Hematopoietic multipotent progenitor cell treated with erythropoietin and hydrocortisone succinate and interleukin-3 and kit ligand, for 4 days (in vitro differentiated cells): ENCODE measurements around the gene SFT2D1.
A peak's percentile ranks its signal among the peaks of the same experiment; 100 is the strongest.
"Not testable (repeated sequence)": the region's sequence is repeated elsewhere in the genome, so short reads cannot be mapped to it uniquely, and the experiment has no call there.

ENCODE experiments used
- DNase-seq: peaks from one replicate; pipeline ENCODE4 v3.0.0-alpha.2; 2015

Gene SFT2D1

GRCh38 chr6:166342349-166343149 lies at the start of gene SFT2D1:
SFT2D1 (minus strand) TSS chr6:166342545; CDS start chr6:166342481, 64 bp downstream.
- DNase-seq = peak; percentile 95

GRCh38 chr6:166389119-166389518 lies 46.8 kb upstream of the SFT2D1 start:
- peak; percentile 52 for DNase-seq

GRCh38 chr6:166388290-166389004 lies 46.1 kb upstream of the SFT2D1 start:
- no peak for DNase-seq

GRCh38 chr6:166387642-166388289 lies 45.4 kb upstream of the SFT2D1 start:
- DNase-seq = no peak

GRCh38 chr6:166387098-166387497 lies 44.8 kb upstream of the SFT2D1 start:
- not testable (repeated sequence) for DNase-seq

GRCh38 chr6:166386111-166386510 lies 43.8 kb upstream of the SFT2D1 start:
- no peak for DNase-seq

- not testable (repeated sequence) for DNase-seq
Observed at GRCh38 chr6:166383802-166384363, 41.5 kb upstream of the SFT2D1 start.

- peak; percentile 98 for DNase-seq
Observed at GRCh38 chr6:166382933-166383801, 40.8 kb upstream of the SFT2D1 start, which contains the start of gene MPC1. MPC1 (minus strand) TSS chr6:166382940; CDS start chr6:166382876, 64 bp downstream.

GRCh38 chr6:166382500-166382932 lies 40.2 kb upstream of the SFT2D1 start:
- DNase-seq = no peak

GRCh38 chr6:166381733-166382499 lies 39.6 kb upstream of the SFT2D1 start:
- peak; percentile 81 for DNase-seq

- DNase-seq = no peak
Observed at GRCh38 chr6:166381381-166381732, 39.0 kb upstream of the SFT2D1 start.

- DNase-seq = no peak
Observed at GRCh38 chr6:166379800-166380199, 37.5 kb upstream of the SFT2D1 start.

- no peak for DNase-seq
Observed at GRCh38 chr6:166379103-166379586, 36.8 kb upstream of the SFT2D1 start.

GRCh38 chr6:166377721-166378120 lies 35.4 kb upstream of the SFT2D1 start:
- no peak for DNase-seq

GRCh38 chr6:166375013-166375412 lies 32.7 kb upstream of the SFT2D1 start:
- no peak for DNase-seq

GRCh38 chr6:166370489-166370888 lies 28.1 kb upstream of the SFT2D1 start:
- DNase-seq = no peak

- DNase-seq = no peak
Observed at GRCh38 chr6:166369782-166370181, 27.4 kb upstream of the SFT2D1 start.

GRCh38 chr6:166366921-166367320 lies 24.6 kb upstream of the SFT2D1 start:
- no peak for DNase-seq

GRCh38 chr6:166365806-166366205 lies 23.5 kb upstream of the SFT2D1 start:
- DNase-seq = no peak

GRCh38 chr6:166365221-166365620 lies 22.9 kb upstream of the SFT2D1 start:
- DNase-seq = no peak

GRCh38 chr6:166364456-166364855 lies 22.1 kb upstream of the SFT2D1 start:
- no peak for DNase-seq
